Measurements from ENCODE around the gene ENDOU.

ENDOU gene

GRCh38 chr12:47742253-47742825 is 17.0 kb upstream of the ENDOU start:
- DNase-seq: peak; percentile 71

GRCh38 chr12:47741340-47741703 is 16.0 kb upstream of the ENDOU start:
- DNase-seq: peak; percentile 93

GRCh38 chr12:47740606-47741339 is 15.5 kb upstream of the ENDOU start:
- no peak for DNase-seq

- peak; percentile 64 for DNase-seq
These were observed 14.7 kb upstream of the ENDOU start for GRCh38 chr12:47739979-47740378.

GRCh38 chr12:47739297-47739696 is 14.0 kb upstream of the ENDOU start:
- no peak for DNase-seq

- no peak for DNase-seq
These were observed 12.8 kb upstream of the ENDOU start for GRCh38 chr12:47737936-47738594.

GRCh38 chr12:47736877-47737676 is 11.8 kb upstream of the ENDOU start:
- peak; percentile 23 for DNase-seq

- DNase-seq: no peak
These were observed 10.9 kb upstream of the ENDOU start for GRCh38 chr12:47736216-47736615.

- no peak for DNase-seq
These were observed 10.4 kb upstream of the ENDOU start for GRCh38 chr12:47735649-47736048.

- DNase-seq: no peak
These were observed 9.6 kb upstream of the ENDOU start for GRCh38 chr12:47734725-47735480.

- DNase-seq: no peak
These were observed 7.9 kb upstream of the ENDOU start for GRCh38 chr12:47733142-47733541.

- DNase-seq: no peak
These were observed 7.2 kb upstream of the ENDOU start for GRCh38 chr12:47732504-47732903.

- no peak for DNase-seq
These were observed 6.4 kb upstream of the ENDOU start for GRCh38 chr12:47731723-47732122.

GRCh38 chr12:47730341-47730744 is 5.1 kb upstream of the ENDOU start:
- DNase-seq: no peak

GRCh38 chr12:47729233-47729632 is 3.9 kb upstream of the ENDOU start:
- no peak for DNase-seq

- no peak for DNase-seq
These were observed 603 bp upstream of the ENDOU start for GRCh38 chr12:47725893-47726292.

GRCh38 chr12:47722941-47723631 is 2.2 kb downstream of the ENDOU start:
- no peak for DNase-seq

GRCh38 chr12:47722136-47722834 is 3.0 kb downstream of the ENDOU start:
- no peak for DNase-seq

GRCh38 chr12:47721431-47721973 is 3.8 kb downstream of the ENDOU start:
- DNase-seq: no peak

GRCh38 chr12:47718531-47718930 is 6.8 kb downstream of the ENDOU start:
- no peak for DNase-seq

Measured in hematopoietic multipotent progenitor cell treated with erythropoietin and hydrocortisone succinate and interleukin-3 and kit ligand, for 8 days (in vitro differentiated cells).